DND-41 (cell line): ENCODE data around the gene TEKT5.

Source experiments
- CTCF ChIP-seq: IDR thresholded peaks from 2 replicates; pipeline ENCODE4 v1.5.1; 2012; ENCODE audit warnings: borderline replicate concordance, low read length, moderate library complexity, mild to moderate bottlenecking; ENCODE audit not compliant: poor library complexity, severe bottlenecking; ENCODE audit errors: extremely low read depth
- EZH2 ChIP-seq: IDR thresholded peaks from 3 replicates; pipeline ENCODE4 v1.6.1; 2012; ENCODE audit warnings: borderline replicate concordance, low read depth, mild to moderate bottlenecking, moderate library complexity, low read length, inconsistent platforms; ENCODE audit not compliant: severe bottlenecking

GRCh38 chr16:10662212-10662611, 32.5 kb downstream of the TEKT5 start:
- TF ChIP-seq CTCF (no peak), EZH2 (no peak)
